Calu3 (cell line): ENCODE measurements around the gene IFRD1. TPM values are rescaled to one million over a fixed set of nuclear protein-coding genes. Genes with fewer than 3 reads are reported as not detected.

Source experiments
- BruUV-seq: library from RNA; stranded (reverse); fragments of 400-500 nt; replicated peaks from 2 replicates; lab custom pipeline; 2021; lab: Mats Ljungman, UMichigan
- CTCF ChIA-PET: fragments of 300-600 bp; sonication (Branson Sonifier 250); formaldehyde crosslinking; loops from one replicate; lab custom pipeline; 2022; ENCODE audit warnings: antibody characterized with exemption; lab: Charles Lee
- DNase-seq: peaks from one replicate; pipeline ENCODE4 v3.0.0; 2022
- H3K27ac Mint-ChIP-seq: one replicate; pipeline ENCODE4 v1.8.0; 2022; ENCODE audit warnings: mixed read lengths; ENCODE audit not compliant: unreplicated experiment
- H3K27me3 Mint-ChIP-seq: one replicate; pipeline ENCODE4 v1.8.0; 2022; ENCODE audit warnings: mixed read lengths; ENCODE audit not compliant: unreplicated experiment
- H3K36me3 Mint-ChIP-seq: one replicate; pipeline ENCODE4 v1.8.0; 2022; ENCODE audit warnings: mild to moderate bottlenecking, moderate library complexity, mixed read lengths; ENCODE audit not compliant: insufficient read depth, unreplicated experiment
- H3K4me1 Mint-ChIP-seq: one replicate; pipeline ENCODE4 v1.8.0; 2022; ENCODE audit warnings: mild to moderate bottlenecking, low read depth, mixed read lengths; ENCODE audit not compliant: unreplicated experiment
- H3K4me3 Mint-ChIP-seq: one replicate; pipeline ENCODE4 v1.8.0; 2022; ENCODE audit warnings: mild to moderate bottlenecking, low read depth, moderate library complexity, mixed read lengths; ENCODE audit not compliant: unreplicated experiment
- H3K9me3 Mint-ChIP-seq: one replicate; pipeline ENCODE4 v1.8.0; 2022; ENCODE audit warnings: low read depth, mixed read lengths; ENCODE audit not compliant: unreplicated experiment
- intact Hi-C: fragments of 100-400 bp; cut with micrococcal nuclease; formaldehyde crosslinking; loops from one replicate; pipeline ENCODE4 v1.10.0; 2022; ENCODE audit not compliant: unreplicated experiment
- total RNA-seq: library from RNA; stranded (reverse); gene quantifications from 2 replicates; pipeline ENCODE4 v1.2.3, GENCODE V29; 2022
- TF ChIP-seq, protein P1 (sequence below): fragments of 200-600 bp; IDR thresholded peaks from one replicate; pipeline ENCODE4 v1.8.0; 2022; ENCODE audit warnings: antibody characterized with exemption; ENCODE audit not compliant: unreplicated experiment

Gene IFRD1
- total RNA-seq, 1 experiment from 2014 or later: 44.6 TPM

DNA sequence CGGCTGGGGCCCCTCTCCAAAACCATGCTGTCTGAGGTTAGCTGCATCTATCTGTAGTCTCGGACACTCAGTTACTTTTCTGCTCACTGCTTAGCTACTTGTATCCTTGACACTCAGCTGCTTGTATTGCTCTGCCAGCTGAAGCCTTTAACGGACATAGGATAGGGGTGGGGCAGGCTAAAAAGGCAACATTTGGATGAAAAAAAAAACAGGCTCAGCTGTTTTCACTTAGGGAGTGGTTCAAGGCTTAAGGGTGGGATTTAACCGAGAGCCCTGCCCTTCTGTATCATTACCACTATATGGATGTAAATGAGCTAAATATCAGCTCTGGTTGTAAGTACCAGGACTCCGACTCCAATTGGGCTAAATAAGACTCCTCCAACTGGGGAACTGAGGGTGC lies 59.1 kb downstream of the IFRD1 start:
- Mint-ChIP-seq H3K9me3 (no peaks in the 10 kb centered on the region), H3K36me3 (no peaks in the 10 kb centered on the region), H3K4me1 (no peaks in the 10 kb centered on the region), H3K27ac (no peak overlapping the region), H3K4me3 (no peak overlapping the region), H3K27me3 (peaks cover 26% of the 10 kb centered on the region)
- CTCF ChIA-PET: no interaction called here
- TF ChIP-seq, protein P1, sequence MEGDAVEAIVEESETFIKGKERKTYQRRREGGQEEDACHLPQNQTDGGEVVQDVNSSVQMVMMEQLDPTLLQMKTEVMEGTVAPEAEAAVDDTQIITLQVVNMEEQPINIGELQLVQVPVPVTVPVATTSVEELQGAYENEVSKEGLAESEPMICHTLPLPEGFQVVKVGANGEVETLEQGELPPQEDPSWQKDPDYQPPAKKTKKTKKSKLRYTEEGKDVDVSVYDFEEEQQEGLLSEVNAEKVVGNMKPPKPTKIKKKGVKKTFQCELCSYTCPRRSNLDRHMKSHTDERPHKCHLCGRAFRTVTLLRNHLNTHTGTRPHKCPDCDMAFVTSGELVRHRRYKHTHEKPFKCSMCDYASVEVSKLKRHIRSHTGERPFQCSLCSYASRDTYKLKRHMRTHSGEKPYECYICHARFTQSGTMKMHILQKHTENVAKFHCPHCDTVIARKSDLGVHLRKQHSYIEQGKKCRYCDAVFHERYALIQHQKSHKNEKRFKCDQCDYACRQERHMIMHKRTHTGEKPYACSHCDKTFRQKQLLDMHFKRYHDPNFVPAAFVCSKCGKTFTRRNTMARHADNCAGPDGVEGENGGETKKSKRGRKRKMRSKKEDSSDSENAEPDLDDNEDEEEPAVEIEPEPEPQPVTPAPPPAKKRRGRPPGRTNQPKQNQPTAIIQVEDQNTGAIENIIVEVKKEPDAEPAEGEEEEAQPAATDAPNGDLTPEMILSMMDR: no peak
- BruUV-seq: no TSS peak
- intact Hi-C loops: no loop called here
- no peak for DNase-seq

GRCh38 chr7:112510001-112510742 lies 59.9 kb downstream of the IFRD1 start:
- CTCF ChIA-PET: interaction anchor here (0.5 to 0.7 kb wide), 2 partner anchors 10 to 14 kb away, joined by 3 read pairs; no protein-coding TSS in a partner anchor
- no peak overlapping the region for H3K27ac Mint-ChIP-seq
- no peaks in the 10 kb centered on the region for H3K36me3 Mint-ChIP-seq
- BruUV-seq: no TSS peak
- no peaks in the 10 kb centered on the region for H3K4me1 Mint-ChIP-seq
- no peak for DNase-seq
- TF ChIP-seq, protein P1: no peak
- no peak overlapping the region for H3K4me3 Mint-ChIP-seq
- no peaks in the 10 kb centered on the region for H3K9me3 Mint-ChIP-seq
- peaks cover 26% of the 10 kb centered on the region for H3K27me3 Mint-ChIP-seq
- intact Hi-C loops: no loop called here

DNA sequence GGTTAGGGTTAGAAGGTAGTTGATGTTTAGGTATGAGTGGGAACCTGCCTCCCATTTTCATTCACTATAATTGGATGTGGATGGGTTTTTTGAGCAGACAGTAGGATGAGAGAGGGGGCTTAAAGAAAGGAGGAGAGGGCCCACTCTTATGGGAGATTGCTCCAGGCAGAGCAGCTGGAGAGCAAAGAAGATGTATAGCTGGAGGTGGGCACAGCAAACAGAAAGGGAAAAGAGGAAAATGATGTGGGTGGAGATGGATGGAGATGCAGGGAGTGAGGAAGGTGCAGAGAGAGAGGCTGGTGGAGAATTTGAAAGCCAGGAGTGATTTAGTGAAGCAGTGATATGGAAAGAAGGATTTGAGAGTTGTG lies 60.5 kb downstream of the IFRD1 start:
- TF ChIP-seq, protein P1: no peak
- no peaks in the 10 kb centered on the region for H3K4me1 Mint-ChIP-seq
- H3K4me3 Mint-ChIP-seq: no peak overlapping the region
- peaks cover 26% of the 10 kb centered on the region for H3K27me3 Mint-ChIP-seq
- no peak overlapping the region for H3K27ac Mint-ChIP-seq
- H3K9me3 Mint-ChIP-seq: no peaks in the 10 kb centered on the region
- no peak for DNase-seq
- BruUV-seq: no TSS peak
- H3K36me3 Mint-ChIP-seq: no peaks in the 10 kb centered on the region
- CTCF ChIA-PET: interaction anchor here (0.5 to 0.7 kb wide), 2 partner anchors 11 to 15 kb away, joined by 3 read pairs; no protein-coding TSS in a partner anchor
- intact Hi-C loops: no loop called here

GRCh38 chr7:112511451-112512202 lies 61.4 kb downstream of the IFRD1 start:
- H3K36me3 Mint-ChIP-seq: no peaks in the 10 kb centered on the region
- CTCF ChIA-PET: no interaction called here
- BruUV-seq: no TSS peak

More at GRCh38 chr7:112511451-112512202, 61.4 kb downstream of the IFRD1 start:
- H3K9me3 Mint-ChIP-seq: no peaks in the 10 kb centered on the region
- no peak for DNase-seq
- H3K27me3 Mint-ChIP-seq: peaks cover 32% of the 10 kb centered on the region
- no peaks in the 10 kb centered on the region for H3K4me1 Mint-ChIP-seq
- no peak overlapping the region for H3K4me3 Mint-ChIP-seq
- H3K27ac Mint-ChIP-seq: no peak overlapping the region
- intact Hi-C loops: no loop called here
- TF ChIP-seq, protein P1: no peak
